GM12878 (cell line): Measurements from ENCODE around the gene GALNT9. TPM values are rescaled to one million over a fixed set of nuclear protein-coding genes. Genes with fewer than 3 reads are reported as not detected.

Source experiments
- ATAC-seq: fragments of 200-7000 bp; cut with Tn5 transposase; 3 replicates; pipeline ENCODE4 v1.9.1; 2020; ENCODE audit warnings: mild to moderate bottlenecking, moderate library complexity
- BruUV-seq: library from RNA; stranded (reverse); fragments of 400-500 nt; replicated peaks from 2 replicates; lab custom pipeline; 2021; lab: Mats Ljungman, UMichigan
- CTCF ChIA-PET: fragments of 300-600 bp; sonication (Branson Sonifier 250); formaldehyde crosslinking; extraction: SDS; loops from one replicate; lab custom pipeline; 2021; ENCODE audit warnings: inconsistent platforms; lab: Yijun Ruan, JAX
- POLR2A ChIA-PET: fragments of 350-600 bp; formaldehyde crosslinking; extraction: SDS; loops from one replicate; lab custom pipeline; 2021; ENCODE audit warnings: inconsistent platforms; lab: Charles Lee
- RAD21 ChIA-PET: fragments of 300-600 bp; sonication (Branson Sonifier 250); formaldehyde crosslinking; loops from one replicate; lab custom pipeline; 2023; ENCODE audit warnings: antibody characterized with exemption; ENCODE audit not compliant: unreplicated experiment; lab: Charles Lee
- SMC1A ChIA-PET: fragments of 300-600 bp; sonication (Branson Sonifier 250); formaldehyde crosslinking; loops from one replicate; lab custom pipeline; 2023; ENCODE audit not compliant: unreplicated experiment, uncharacterized antibody; lab: Charles Lee
- DNase-seq: peaks from one replicate; pipeline ENCODE4 v3.0.0-alpha.2; 2011; ENCODE audit warnings: low read depth, low spot score
- FAIRE-seq: peaks from 3 replicates; lab custom pipeline; 2011; peaks lifted over from hg19 to GRCh38; lab: Jason Lieb, UNC
- H2AFZ ChIP-seq: 2 replicates; pipeline ENCODE4 v1.6.0; 2011; ENCODE audit warnings: low read depth, low read length, control low read depth; ENCODE audit not compliant: control insufficient read depth
- H3K27ac ChIP-seq: 2 replicates; pipeline ENCODE4 v1.5.1; 2011; ENCODE audit warnings: control low read depth; ENCODE audit not compliant: control insufficient read depth, insufficient read depth
- H3K27me3 ChIP-seq, 2 experiments: replicated peaks in 1 of 2; 2 replicates each; pipeline versions ENCODE4 v1.6.0 to v1.6.1; 2011; ENCODE audit warnings: low read length in 1 of 2; ENCODE audit not compliant: control insufficient read depth in 2 of 2, insufficient read depth in 2 of 2
- H3K36me3 ChIP-seq, 2 experiments: 2 replicates each; pipeline ENCODE4 v1.5.1; 2011; ENCODE audit warnings: low read length in 1 of 2; ENCODE audit not compliant: control insufficient read depth in 2 of 2, insufficient read depth in 2 of 2
- H3K4me1 ChIP-seq: 2 replicates; pipeline ENCODE4 v1.6.1; 2011; ENCODE audit warnings: mild to moderate bottlenecking, low read length, moderate library complexity, mixed read lengths; ENCODE audit not compliant: control insufficient read depth, insufficient read depth
- H3K4me2 ChIP-seq: 2 replicates; pipeline ENCODE4 v1.6.0; 2011; ENCODE audit warnings: control low read depth; ENCODE audit not compliant: control insufficient read depth, insufficient read depth
- H3K4me3 ChIP-seq: fragments of 200-600 bp; sonication (generic); 2 replicates; pipeline ENCODE4 v1.5.1; 2016
- H3K79me2 ChIP-seq: 2 replicates; pipeline ENCODE4 v1.6.0; 2011; ENCODE audit warnings: low read length; ENCODE audit not compliant: control insufficient read depth, insufficient read depth
- H3K9ac ChIP-seq: 2 replicates; pipeline ENCODE4 v1.8.0; 2011; ENCODE audit warnings: low read length, control low read depth, mixed read lengths; ENCODE audit not compliant: control insufficient read depth, insufficient read depth
- H3K9me3 ChIP-seq: replicated peaks from 3 replicates; pipeline ENCODE4 v1.5.1; 2011; ENCODE audit warnings: mild to moderate bottlenecking, low read length; ENCODE audit not compliant: control insufficient read depth, insufficient read depth
- H4K20me1 ChIP-seq: 2 replicates; pipeline ENCODE4 v1.6.0; 2011; ENCODE audit not compliant: control insufficient read depth, insufficient read depth
- BMI1 ChIP-seq: fragments of 450-650 bp; IDR thresholded peaks from 2 replicates; pipeline ENCODE4 v1.6.1; 2016; ENCODE audit warnings: mild to moderate bottlenecking, moderate library complexity, borderline replicate concordance
- CEBPB ChIP-seq, 2 experiments: fragments of 150-350 bp in 1 of 2; IDR thresholded peaks; 2 replicates each; pipeline ENCODE4 v1.6.1; 2012 to 2014; ENCODE audit warnings: low read depth in 2 of 2, low read length in 2 of 2, borderline replicate concordance in 1 of 2, inconsistent platforms in 1 of 2
- IRF4 ChIP-seq: IDR thresholded peaks from 2 replicates; pipeline ENCODE4 v1.6.1; 2011; ENCODE audit warnings: low read depth, low read length
- LARP7 ChIP-seq: fragments of 450-650 bp; IDR thresholded peaks from 2 replicates; pipeline ENCODE4 v1.6.1; 2017; ENCODE audit warnings: mild to moderate bottlenecking
- MEF2A ChIP-seq: IDR thresholded peaks from 2 replicates; pipeline ENCODE4 v1.6.1; 2011; ENCODE audit warnings: low read depth, mild to moderate bottlenecking, low read length, moderate library complexity; ENCODE audit not compliant: insufficient read depth
- NBN ChIP-seq: fragments of 450-650 bp; IDR thresholded peaks from 2 replicates; pipeline ENCODE4 v1.6.1; 2016
- PAX5 ChIP-seq: IDR thresholded peaks from 2 replicates; pipeline ENCODE4 v1.6.1; 2011; ENCODE audit warnings: low read depth, low read length, borderline replicate concordance
- POLR2AphosphoS5 ChIP-seq: IDR thresholded peaks from 2 replicates; pipeline ENCODE4 v1.6.1; 2011; ENCODE audit warnings: mild to moderate bottlenecking, low read length, inconsistent platforms
- STAT3 ChIP-seq: IDR thresholded peaks from 2 replicates; pipeline ENCODE4 v1.6.1; 2011; ENCODE audit warnings: low read depth, low read length, improper control_type of control experiment
- WGBS: methylation state at CpG from one replicate; pipeline ENCODE4 v1.1.6; 2016; ENCODE audit warnings: low lambda C conversion rate; ENCODE audit not compliant: insufficient replicate concordance, insufficient coverage; ENCODE audit errors: missing lambda C conversion rate; 5-methylcytosine and 5-hydroxymethylcytosine counted together
- in situ Hi-C: fragments of 300-500 bp; cut with MboI; formaldehyde crosslinking; loops from 9 replicates; pipeline ENCODE4 v1.14.3; 2018; ENCODE audit warnings: mixed read lengths
- intact Hi-C: fragments of 100-400 bp; cut with micrococcal nuclease; formaldehyde crosslinking; loops from one replicate; pipeline ENCODE4 v1.14.2; 2022; ENCODE audit not compliant: unreplicated experiment
- polyA plus RNA-seq, 11 experiments: library from polyadenylated mRNA; depleted of rRNA in 4 of 11; unstranded in 6 of 11; stranded (reverse) in 5 of 11; fragments of >200 nt; fragmentation: Nextera tagmentation in 4 of 11; fragmentation: Illumina TruSeq in 1 of 11; extraction: Ambion mirVana in 4 of 11; extraction: Trizol in 1 of 11; gene quantifications; 1 replicate in 1 of 11; 2 replicates in 10 of 11; pipeline versions ENCODE4 v1.2.1 to v1.2.3, GENCODE V29; 2011 to 2016; ENCODE audit warnings: inconsistent platforms in 2 of 11, missing spikeins in 2 of 11, low read depth in 1 of 11
- total RNA-seq, 4 experiments: library from RNA; depleted of rRNA in 3 of 4; stranded (reverse); fragments of >200 nt in 3 of 4; fragmentation: Illumina TruSeq in 1 of 4; extraction: Trizol in 1 of 4; gene quantifications; 2 replicates each; pipeline versions ENCODE4 v1.2.1 to v1.2.3, GENCODE V29; 2013 to 2021
- TF ChIP-seq, protein P1 (sequence below): fragments of 450-650 bp; IDR thresholded peaks from 2 replicates; pipeline ENCODE4 v1.6.1; 2018; ENCODE audit warnings: borderline replicate concordance, mild to moderate bottlenecking; ENCODE audit not compliant: partially characterized antibody
- TF ChIP-seq, protein P2 (sequence below): fragments of 450-650 bp; formaldehyde crosslinking; IDR thresholded peaks from 2 replicates; pipeline ENCODE4 v1.5.0; 2022; ENCODE audit warnings: mild to moderate bottlenecking, missing genetic modification characterization

The GALNT9 gene
- total and polyA plus RNA-seq, 10 of the 15 experiments (the other 5 are each of a cell fraction or from before 2014, with no cell fraction given) = 0.04 TPM; not detected in 9

DNA sequence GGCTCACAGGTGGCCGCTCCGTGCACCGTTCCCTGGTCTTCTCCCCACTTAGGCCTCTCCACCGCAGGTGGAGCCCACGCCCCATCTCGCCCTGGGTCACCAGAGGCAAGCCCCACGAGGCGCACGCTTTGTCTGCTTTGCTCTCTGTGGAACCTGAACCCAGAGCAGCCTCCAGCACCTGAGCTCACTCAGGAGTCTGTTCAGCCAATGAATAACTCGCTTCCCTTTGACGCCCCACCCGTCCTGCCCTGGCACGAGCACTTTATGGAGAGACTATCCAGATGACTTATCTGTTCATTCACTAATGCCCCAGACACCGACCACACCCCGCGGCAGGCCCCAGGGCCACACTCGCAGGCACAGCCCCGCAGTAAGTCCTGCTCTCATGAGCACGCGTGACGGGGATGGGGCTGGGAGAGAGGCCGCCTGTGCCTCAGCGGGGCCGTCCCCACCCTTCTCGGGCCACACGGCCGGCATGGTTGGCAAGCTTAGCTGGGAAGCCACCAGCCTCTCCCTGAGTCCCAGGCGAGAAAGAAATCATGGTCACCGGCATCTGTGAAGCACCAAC is 100.1 kb downstream of the GALNT9 start:
- no peak for DNase-seq
- TF ChIP-seq LARP7 = no peak
- no peak for TF ChIP-seq NBN
- no peak for TF ChIP-seq IRF4
- no peak for TF ChIP-seq CEBPB (IDR thresholded peaks at IDR 0.05; ENCODE audit: borderline replicate concordance in 1 of 2, low read depth in 2 of 2, low read length in 2 of 2)
- TF ChIP-seq POLR2AphosphoS5 = no peak
- no peak for TF ChIP-seq PAX5
- no peak for TF ChIP-seq MEF2A
- TF ChIP-seq STAT3 = no peak
- TF ChIP-seq BMI1 = no peak
- TF ChIP-seq, protein P1, sequence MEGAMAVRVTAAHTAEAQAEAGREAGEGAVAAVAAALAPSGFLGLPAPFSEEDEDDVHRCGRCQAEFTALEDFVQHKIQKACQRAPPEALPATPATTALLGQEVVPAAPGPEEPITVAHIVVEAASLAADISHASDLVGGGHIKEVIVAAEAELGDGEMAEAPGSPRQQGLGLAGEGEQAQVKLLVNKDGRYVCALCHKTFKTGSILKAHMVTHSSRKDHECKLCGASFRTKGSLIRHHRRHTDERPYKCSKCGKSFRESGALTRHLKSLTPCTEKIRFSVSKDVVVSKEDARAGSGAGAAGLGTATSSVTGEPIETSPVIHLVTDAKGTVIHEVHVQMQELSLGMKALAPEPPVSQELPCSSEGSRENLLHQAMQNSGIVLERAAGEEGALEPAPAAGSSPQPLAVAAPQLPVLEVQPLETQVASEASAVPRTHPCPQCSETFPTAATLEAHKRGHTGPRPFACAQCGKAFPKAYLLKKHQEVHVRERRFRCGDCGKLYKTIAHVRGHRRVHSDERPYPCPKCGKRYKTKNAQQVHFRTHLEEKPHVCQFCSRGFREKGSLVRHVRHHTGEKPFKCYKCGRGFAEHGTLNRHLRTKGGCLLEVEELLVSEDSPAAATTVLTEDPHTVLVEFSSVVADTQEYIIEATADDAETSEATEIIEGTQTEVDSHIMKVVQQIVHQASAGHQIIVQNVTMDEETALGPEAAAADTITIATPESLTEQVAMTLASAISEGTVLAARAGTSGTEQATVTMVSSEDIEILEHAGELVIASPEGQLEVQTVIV = no peak
- TF ChIP-seq, protein P2, sequence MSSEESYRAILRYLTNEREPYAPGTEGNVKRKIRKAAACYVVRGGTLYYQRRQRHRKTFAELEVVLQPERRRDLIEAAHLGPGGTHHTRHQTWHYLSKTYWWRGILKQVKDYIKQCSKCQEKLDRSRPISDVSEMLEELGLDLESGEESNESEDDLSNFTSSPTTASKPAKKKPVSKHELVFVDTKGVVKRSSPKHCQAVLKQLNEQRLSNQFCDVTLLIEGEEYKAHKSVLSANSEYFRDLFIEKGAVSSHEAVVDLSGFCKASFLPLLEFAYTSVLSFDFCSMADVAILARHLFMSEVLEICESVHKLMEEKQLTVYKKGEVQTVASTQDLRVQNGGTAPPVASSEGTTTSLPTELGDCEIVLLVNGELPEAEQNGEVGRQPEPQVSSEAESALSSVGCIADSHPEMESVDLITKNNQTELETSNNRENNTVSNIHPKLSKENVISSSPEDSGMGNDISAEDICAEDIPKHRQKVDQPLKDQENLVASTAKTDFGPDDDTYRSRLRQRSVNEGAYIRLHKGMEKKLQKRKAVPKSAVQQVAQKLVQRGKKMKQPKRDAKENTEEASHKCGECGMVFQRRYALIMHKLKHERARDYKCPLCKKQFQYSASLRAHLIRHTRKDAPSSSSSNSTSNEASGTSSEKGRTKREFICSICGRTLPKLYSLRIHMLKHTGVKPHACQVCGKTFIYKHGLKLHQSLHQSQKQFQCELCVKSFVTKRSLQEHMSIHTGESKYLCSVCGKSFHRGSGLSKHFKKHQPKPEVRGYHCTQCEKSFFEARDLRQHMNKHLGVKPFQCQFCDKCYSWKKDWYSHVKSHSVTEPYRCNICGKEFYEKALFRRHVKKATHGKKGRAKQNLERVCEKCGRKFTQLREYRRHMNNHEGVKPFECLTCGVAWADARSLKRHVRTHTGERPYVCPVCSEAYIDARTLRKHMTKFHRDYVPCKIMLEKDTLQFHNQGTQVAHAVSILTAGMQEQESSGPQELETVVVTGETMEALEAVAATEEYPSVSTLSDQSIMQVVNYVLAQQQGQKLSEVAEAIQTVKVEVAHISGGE (CRISPR knock-in tag) = no peak
- H4K20me1 ChIP-seq = no peaks in the 10 kb centered on the region
- H2AFZ ChIP-seq = no peak overlapping the region
- in situ Hi-C loops (no loop called here), intact Hi-C loops (no loop called here)
- H3K79me2 ChIP-seq = no peaks in the 10 kb centered on the region
- no peak overlapping the region for H3K4me3 ChIP-seq
- CTCF ChIA-PET = no interaction called here
- SMC1A ChIA-PET = no interaction called here
- WGBS = 56% methylated on average over 22 of the region's 29 CpGs
- H3K27ac ChIP-seq = no peak overlapping the region
- POLR2A ChIA-PET = no interaction called here
- no peak for FAIRE-seq
- no peak overlapping the region for H3K9ac ChIP-seq
- H3K27me3 ChIP-seq = no peaks in the 10 kb centered on the region
- H3K4me1 ChIP-seq = no peaks in the 10 kb centered on the region
- no TSS peak for BruUV-seq
- RAD21 ChIA-PET = no interaction called here
- H3K36me3 ChIP-seq = no peaks in the 10 kb centered on the region
- H3K9me3 ChIP-seq = no peaks in the 10 kb centered on the region; the same call in 1 of the 3 replicates
- no peak overlapping the region for H3K4me2 ChIP-seq
- ATAC-seq = no peak
